ENCODE data around the gene RALY. TPM values are rescaled to one million over a fixed set of nuclear protein-coding genes. Genes with fewer than 3 reads are reported as not detected.

RALY gene
- total and polyA plus RNA-seq, 2 of the 4 experiments (the other 2 are of a cell fraction): 46.2 to 115 TPM

DNA sequence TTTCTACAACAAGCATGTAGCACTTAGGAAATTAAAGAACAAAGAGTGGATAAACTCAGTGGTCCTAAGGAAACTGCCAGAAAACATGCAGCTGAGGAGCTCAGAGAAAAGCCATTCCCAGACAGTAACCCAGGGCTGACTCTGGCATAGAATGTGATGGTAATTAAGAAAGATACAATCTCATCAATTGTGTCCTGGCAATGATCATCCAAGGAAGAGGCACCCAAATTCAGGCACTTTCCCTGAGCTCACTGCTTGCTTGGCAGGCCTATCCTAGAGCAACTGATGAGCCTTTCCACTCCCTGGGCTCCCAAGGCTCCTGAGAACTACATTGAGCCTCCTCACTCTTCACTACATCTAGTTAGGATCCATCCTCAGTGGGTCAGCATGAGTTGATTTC lies 102.1 kb downstream of the RALY start:
- peaks cover 32 to 57% of the 10 kb centered on the region in 2 experiments for H3K79me1 ChIP-seq (ENCODE audit: low read depth in 1 of 2, low read length in 2 of 2)
- ChIA-PET POLR2A (ENCODE audit: unreplicated experiment) (no interaction called here), CTCF (no interaction called here)
- H3K9me1 ChIP-seq (ENCODE audit: insufficient read depth, low read length): peaks cover 12% of the 10 kb centered on the region; the same call in 1 of the 2 replicates
- peak overlapping the region; percentile 7; the same call in 1 of the 2 replicates for H3K27ac ChIP-seq (ENCODE audit: insufficient read depth, low read length)
- dilution Hi-C loops (cut with HindIII; ENCODE audit: low sequenced_read_pairs, unreplicated experiment): no loop called here
- no peak overlapping the region for H3K14ac ChIP-seq (replicated peaks; ENCODE audit: low read depth, low read length)
- H2BK5ac ChIP-seq (ENCODE audit: low read depth, low read length, poor library complexity, severe bottlenecking): peak overlapping the region; percentile 7
- BruUV-seq (replicated peaks): no TSS peak
- TF ChIP-seq SMC3 (IDR thresholded peaks at IDR 0.05; ENCODE audit: low read depth, low read length) (no peak), MAZ (IDR thresholded peaks at IDR 0.05; ENCODE audit: borderline replicate concordance, low read depth, low read length) (no peak), RCOR1 (IDR thresholded peaks at IDR 0.05; ENCODE audit: insufficient replicate concordance, low read length) (no peak), BHLHE40 (IDR thresholded peaks at IDR 0.05; ENCODE audit: low read depth, low read length) (no peak), RAD21 (IDR thresholded peaks at IDR 0.05; ENCODE audit: low read length) (no peak), MXI1 (IDR thresholded peaks at IDR 0.05; ENCODE audit: borderline replicate concordance, low read depth, low read length) (no peak), RFX5 (IDR thresholded peaks at IDR 0.05; ENCODE audit: low read depth, low read length) (no peak), FOS (IDR thresholded peaks at IDR 0.05; ENCODE audit: low read depth, low read length) (no peak), POLR2A (IDR thresholded peaks at IDR 0.05; ENCODE audit: low read depth, low read length) (no peak), NFE2L2 (IDR thresholded peaks at IDR 0.05; ENCODE audit: low read depth, low read length) (no peak), CEBPB (IDR thresholded peaks at IDR 0.05; ENCODE audit: low read depth, low read length) (no peak), MAFK (IDR thresholded peaks at IDR 0.05; ENCODE audit: low read depth, low read length) (no peak), CHD1 (IDR thresholded peaks at IDR 0.05; ENCODE audit: low read depth, low read length) (no peak)
- TF ChIP-seq, protein P1, sequence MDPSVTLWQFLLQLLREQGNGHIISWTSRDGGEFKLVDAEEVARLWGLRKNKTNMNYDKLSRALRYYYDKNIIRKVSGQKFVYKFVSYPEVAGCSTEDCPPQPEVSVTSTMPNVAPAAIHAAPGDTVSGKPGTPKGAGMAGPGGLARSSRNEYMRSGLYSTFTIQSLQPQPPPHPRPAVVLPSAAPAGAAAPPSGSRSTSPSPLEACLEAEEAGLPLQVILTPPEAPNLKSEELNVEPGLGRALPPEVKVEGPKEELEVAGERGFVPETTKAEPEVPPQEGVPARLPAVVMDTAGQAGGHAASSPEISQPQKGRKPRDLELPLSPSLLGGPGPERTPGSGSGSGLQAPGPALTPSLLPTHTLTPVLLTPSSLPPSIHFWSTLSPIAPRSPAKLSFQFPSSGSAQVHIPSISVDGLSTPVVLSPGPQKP (IDR thresholded peaks at IDR 0.05; ENCODE audit: borderline replicate concordance, low read depth, low read length): no peak
- TF ChIP-seq, protein P2, sequence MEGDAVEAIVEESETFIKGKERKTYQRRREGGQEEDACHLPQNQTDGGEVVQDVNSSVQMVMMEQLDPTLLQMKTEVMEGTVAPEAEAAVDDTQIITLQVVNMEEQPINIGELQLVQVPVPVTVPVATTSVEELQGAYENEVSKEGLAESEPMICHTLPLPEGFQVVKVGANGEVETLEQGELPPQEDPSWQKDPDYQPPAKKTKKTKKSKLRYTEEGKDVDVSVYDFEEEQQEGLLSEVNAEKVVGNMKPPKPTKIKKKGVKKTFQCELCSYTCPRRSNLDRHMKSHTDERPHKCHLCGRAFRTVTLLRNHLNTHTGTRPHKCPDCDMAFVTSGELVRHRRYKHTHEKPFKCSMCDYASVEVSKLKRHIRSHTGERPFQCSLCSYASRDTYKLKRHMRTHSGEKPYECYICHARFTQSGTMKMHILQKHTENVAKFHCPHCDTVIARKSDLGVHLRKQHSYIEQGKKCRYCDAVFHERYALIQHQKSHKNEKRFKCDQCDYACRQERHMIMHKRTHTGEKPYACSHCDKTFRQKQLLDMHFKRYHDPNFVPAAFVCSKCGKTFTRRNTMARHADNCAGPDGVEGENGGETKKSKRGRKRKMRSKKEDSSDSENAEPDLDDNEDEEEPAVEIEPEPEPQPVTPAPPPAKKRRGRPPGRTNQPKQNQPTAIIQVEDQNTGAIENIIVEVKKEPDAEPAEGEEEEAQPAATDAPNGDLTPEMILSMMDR (conservative IDR thresholded peaks at IDR 0.05; ENCODE audit: low read depth, low read length): no peak
- TF ChIP-seq, protein P3, sequence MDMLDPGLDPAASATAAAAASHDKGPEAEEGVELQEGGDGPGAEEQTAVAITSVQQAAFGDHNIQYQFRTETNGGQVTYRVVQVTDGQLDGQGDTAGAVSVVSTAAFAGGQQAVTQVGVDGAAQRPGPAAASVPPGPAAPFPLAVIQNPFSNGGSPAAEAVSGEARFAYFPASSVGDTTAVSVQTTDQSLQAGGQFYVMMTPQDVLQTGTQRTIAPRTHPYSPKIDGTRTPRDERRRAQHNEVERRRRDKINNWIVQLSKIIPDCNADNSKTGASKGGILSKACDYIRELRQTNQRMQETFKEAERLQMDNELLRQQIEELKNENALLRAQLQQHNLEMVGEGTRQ (IDR thresholded peaks at IDR 0.05; ENCODE audit: low read depth, low read length): no peak
- H3K18ac ChIP-seq (ENCODE audit: low read depth, low read length): no peak overlapping the region
- in situ Hi-C loops (cut with MboI; ENCODE audit: low sequenced_read_pairs): no loop called here
- no peak overlapping the region for H3K9ac ChIP-seq (ENCODE audit: low read depth, low read length)
- H2BK15ac ChIP-seq (ENCODE audit: low read depth, low read length): no peak overlapping the region
- no peak overlapping the region for H3K4me2 ChIP-seq (ENCODE audit: low read depth, low read length)
- no peak overlapping the region for H2AK9ac ChIP-seq (replicated peaks; ENCODE audit: low read depth, low read length, poor library complexity)
- DNase-seq (no peak), ATAC-seq (ENCODE audit: low read depth) (no peak)
- H4K91ac ChIP-seq (ENCODE audit: insufficient read depth, low read depth, low read length): no peak overlapping the region
- H4K20me1 ChIP-seq (ENCODE audit: insufficient read depth, low read length): peaks cover 72% of the 10 kb centered on the region
- no peaks in the 10 kb centered on the region for H3K27me3 ChIP-seq (ENCODE audit: control insufficient read depth, insufficient read depth, low read length)
- H3K4ac ChIP-seq (ENCODE audit: low read depth, low read length): no peak overlapping the region
- H4K8ac ChIP-seq (ENCODE audit: low read depth in 2 of 2, low read length in 2 of 2): no peak overlapping the region
- intact Hi-C loops (cut with micrococcal nuclease): no loop called here
- H3K36me3 ChIP-seq (ENCODE audit: control insufficient read depth, insufficient read depth, low read length): peaks cover 65% of the 10 kb centered on the region
- no peak overlapping the region for H3K23ac ChIP-seq (ENCODE audit: low read depth, low read length)
- no peak overlapping the region for H3K4me3 ChIP-seq (ENCODE audit: insufficient read depth, low read depth, low read length)
- no peak overlapping the region for H2AFZ ChIP-seq (replicated peaks; ENCODE audit: low read length, poor library complexity)
- no peak overlapping the region for H2AK5ac ChIP-seq (ENCODE audit: low read depth, low read length)
- no peak overlapping the region for H4K5ac ChIP-seq (ENCODE audit: low read depth, low read length)
- H3K4me1 ChIP-seq (ENCODE audit: control insufficient read depth, insufficient read depth, low read length): peaks cover 2% of the 10 kb centered on the region
- H3K56ac ChIP-seq (ENCODE audit: extremely low read depth, insufficient read depth, low read length): no peak overlapping the region
- no peaks in the 10 kb centered on the region for H3K9me3 ChIP-seq (ENCODE audit: control insufficient read depth, insufficient read depth, low read length)
- H2BK120ac ChIP-seq (ENCODE audit: low read depth, low read length): no peak overlapping the region
- no peak overlapping the region for H2BK20ac ChIP-seq (ENCODE audit: low read depth, low read length)

Measured in IMR-90 (cell line).